HG02798 (cell line): Measurements from ENCODE around the gene SLC6A3.
"Not testable (repeated sequence)": the region's sequence is repeated elsewhere in the genome, so short reads cannot be mapped to it uniquely, and the experiment has no call there.

Source experiments
- ATAC-seq: cut with Tn5 transposase; IDR thresholded peaks from one replicate; pipeline ENCODE4 v1.9.1; 2021; ENCODE audit warnings: mild to moderate bottlenecking; ENCODE audit not compliant: unreplicated experiment, poor library complexity

Gene SLC6A3

DNA sequence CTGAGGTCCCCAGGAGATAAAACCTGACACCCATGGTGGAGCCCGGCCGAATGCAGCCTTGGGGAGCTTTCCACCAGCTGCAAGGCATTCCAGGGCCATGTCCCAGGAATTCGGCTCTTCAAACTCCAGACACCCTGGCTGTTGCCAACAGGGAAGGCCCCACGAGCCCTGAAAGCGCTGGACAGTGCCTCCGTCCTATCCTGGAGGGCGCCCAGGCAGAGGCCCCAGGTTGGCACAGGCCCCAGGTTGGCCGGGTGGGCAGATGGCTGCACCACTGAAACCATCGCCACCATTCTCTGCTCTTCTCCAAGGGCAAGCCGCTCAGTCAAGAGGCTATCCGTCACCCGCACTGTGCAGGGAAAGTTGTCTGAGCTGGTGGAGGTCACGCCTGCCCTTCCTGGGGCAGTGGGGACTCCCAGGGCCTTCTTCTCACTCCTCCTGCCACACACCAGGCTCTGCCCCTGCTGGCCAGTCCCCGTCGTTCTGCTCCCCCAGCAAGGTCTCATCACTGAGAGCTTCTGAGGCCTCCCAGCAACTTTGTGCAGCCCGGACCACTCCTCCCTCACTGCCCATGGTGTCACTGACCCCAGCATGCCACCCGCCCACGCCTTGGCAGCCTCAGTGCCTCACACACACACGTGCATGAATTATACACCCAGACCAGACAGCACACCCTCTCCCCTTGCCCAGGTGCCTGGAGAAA is 21.2 kb downstream of the SLC6A3 start:
- no peak for ATAC-seq

DNA sequence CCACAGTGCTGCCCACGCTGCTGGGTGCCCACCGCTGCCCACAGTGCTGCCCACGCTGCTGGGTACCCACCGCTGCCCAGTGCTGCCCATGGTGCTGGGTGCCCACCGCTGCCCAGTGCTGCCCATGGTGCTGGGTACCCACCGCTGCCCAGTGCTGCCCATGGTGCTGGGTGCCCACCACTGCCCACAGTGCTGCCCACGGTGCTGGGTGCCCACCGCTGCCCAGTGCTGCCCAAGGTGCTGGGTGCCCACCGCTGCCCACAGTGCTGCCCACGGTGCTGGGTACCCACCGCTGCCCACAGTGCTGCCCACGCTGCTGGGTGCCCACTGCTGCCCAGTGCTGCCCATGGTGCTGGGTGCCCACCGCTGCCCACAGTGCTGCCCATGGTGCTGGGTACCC is 22.7 kb downstream of the SLC6A3 start:
- not testable (repeated sequence) for ATAC-seq

DNA sequence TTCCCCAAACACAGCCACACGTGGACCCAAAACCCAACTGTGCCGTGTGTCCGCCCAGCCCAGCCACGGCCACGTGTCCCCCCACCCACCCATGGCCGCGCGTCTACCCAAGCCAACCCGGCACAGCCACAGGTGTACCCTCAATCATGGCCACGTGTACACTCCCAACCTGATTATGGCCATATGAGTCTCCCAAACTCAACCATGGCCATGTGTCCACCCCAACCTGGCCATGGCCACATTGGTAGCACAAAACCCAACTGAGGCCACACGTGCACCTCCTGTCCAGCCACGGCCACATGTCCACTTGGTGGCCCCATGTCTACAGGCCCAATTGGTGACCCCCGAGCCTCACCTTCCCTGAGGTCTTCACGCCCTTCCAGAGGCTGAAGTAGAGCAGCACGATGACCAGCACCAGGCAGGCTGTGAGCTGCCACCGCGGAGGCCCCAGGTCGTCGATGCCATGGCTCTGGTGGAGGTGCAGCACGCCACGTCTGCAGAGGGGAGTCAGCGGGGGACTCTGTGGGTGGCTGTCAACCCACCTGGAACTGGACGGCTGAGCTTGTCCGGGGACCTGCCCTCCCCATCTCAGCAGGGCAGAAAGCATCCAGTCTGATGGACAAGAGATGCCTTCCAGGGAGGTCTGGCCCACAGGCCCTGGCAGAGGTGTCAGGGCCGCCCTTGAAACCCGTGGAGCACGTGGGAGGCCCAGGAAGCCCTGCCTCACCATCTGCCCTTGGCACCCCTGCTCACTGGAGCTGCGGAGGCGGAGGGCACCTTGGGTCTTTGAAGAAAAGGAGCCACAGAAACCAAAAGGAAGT is 23.5 kb downstream of the SLC6A3 start:
- ATAC-seq = no peak

DNA sequence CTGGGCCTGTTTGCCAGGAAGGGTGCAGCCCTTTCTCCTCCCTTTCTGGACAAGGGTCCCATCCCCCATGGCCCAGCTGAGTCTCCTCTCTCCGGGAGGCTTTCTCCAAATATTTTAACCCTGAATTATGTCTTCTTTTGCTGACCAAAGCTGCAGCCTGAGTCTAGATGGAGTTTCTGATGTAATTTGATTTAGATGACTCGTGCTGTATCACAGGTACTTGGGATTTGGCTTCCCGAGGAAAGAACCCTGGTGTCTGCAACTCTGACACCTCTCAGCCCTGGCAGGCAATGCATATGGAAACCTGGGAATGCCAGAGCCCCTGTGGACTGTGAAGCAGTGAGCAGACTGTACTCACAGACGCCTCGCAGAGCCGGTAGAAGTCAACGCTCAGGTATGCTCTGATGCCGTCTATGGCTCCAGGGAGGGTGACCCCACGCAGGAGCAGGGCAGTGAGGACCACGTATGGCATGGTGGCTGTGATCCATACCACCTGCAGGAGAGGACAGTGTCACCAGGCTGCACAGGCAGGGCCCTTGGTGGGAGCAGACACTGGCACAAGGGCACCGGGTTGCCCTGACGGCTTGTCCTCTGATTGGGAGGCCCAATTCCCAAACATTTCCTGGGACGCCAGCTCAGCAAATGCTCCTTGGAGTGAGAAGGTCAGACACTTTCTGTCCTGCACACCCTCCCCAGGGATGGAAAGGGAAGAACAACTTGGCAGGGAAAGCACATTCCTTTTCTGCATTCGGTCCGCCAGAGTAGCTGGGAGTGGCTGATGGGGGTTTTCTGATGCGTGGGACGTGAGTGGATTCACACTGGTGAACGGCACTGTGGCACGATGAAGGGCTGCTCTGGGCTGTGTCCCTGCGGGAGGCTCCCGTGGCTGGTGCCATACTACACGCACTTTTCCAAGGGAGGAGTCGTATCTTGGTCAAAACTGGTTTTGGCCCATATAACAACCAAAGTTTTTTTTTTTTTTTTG is 24.7 kb downstream of the SLC6A3 start:
- ATAC-seq = no peak

DNA sequence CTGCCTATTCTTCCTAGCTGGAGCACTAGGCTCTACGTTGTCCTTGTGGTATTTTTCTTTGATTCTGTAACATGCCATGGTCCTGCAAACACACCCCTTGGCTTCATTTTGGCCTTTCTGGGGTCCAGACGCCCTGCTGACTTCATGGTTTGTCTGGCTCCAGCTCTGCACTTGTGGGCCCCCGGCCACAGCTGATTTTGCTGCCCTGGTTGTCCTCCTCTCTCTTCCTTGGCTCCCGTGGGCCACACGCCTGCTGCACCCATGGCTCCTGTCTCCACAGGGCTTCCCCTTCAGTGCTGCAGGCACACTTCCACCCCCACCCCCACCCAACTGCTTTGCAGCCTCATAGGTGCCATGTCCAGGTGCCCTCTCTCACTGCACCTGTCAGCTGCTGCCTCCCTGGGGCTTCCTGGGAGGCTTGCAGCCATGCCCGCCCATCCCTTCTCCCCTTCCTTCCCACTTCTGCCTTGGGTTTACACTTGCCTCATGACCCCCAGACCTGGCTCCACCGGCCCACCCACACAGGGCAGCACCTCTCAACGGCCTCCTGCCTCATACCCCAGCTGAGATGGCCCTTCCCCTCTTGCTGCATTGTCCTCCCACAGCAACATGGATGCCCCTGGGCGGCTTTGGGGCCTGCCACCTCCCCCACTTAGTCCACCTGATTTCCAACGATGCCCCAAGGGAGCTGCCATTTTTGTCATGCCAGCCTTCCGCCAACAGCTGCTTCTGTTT is 25.6 kb downstream of the SLC6A3 start:
- no peak for ATAC-seq

DNA sequence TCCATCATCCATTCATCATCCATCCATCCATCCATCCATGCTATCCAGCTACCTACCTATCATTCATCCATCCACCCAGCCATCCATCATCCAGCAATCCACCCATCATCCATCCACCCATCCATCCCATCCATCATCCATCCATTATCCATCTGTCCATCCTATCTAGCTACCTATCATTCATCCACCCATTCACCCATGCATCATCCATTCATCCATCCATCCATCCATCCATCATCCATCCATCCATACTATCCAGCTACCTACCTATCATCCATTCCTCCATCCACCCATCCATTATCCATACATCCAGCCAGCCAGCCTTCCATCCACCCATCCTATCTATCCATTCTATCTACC is 26.3 kb downstream of the SLC6A3 start:
- ATAC-seq = no peak

DNA sequence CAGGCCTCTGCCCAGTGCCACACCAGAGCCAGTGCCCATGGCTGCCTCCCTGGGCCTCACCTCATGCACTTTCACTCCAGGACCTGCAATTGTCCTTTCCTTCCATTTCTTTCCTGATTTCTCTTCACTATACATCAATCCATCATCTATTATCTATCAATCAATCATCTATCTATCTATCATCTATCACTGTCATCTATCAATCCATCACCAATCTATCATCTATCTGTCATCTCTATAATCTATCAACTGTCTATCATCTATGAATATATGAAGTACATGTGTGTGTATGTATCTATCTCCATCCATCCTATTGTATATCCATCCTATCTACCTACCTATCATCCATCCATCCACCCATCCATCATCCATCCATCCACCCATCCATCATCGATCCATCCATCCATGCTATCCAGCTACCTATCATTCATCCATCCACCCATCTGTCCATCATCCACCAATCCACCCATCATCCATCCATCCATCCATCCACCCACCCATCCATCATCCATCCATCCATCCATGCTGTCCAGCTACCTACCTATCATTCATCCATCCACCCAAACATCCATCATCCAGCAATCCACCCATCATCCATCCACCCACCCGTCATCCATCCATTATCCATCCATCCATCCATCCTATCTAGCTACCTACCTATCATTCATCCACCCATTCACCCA is 26.9 kb downstream of the SLC6A3 start:
- ATAC-seq = no peak

DNA sequence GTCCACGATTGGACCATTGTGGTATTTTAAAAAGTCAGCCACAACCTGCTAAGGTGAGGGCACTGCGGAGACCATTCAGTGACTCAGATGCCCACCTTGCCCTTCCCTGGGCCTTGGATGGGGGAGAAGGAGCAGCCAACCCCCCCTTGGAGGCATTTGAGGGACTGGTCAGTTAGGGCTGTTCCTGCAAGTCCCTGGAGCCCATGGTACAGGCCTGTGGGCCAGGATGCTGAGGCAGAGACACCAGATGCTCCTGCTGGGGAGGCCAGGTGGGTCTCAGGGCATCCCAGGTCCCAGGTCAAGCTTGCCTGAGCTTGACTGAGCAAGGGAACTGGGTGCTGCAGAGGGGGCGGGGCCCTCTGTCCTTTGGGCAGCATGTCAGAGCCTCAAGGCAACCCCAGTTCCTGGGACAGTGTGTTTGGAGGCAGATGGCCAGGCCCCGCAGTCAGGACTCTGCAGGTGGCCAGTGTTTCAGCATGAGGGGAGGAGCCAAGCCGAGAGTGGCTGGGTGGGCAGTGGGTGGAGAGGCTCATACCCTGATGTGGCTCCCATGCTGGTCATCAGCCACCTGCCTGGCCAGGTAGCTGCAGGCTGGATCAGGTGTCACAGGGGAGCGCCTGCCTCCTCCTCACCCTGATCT is 27.5 kb downstream of the SLC6A3 start:
- ATAC-seq = no peak

DNA sequence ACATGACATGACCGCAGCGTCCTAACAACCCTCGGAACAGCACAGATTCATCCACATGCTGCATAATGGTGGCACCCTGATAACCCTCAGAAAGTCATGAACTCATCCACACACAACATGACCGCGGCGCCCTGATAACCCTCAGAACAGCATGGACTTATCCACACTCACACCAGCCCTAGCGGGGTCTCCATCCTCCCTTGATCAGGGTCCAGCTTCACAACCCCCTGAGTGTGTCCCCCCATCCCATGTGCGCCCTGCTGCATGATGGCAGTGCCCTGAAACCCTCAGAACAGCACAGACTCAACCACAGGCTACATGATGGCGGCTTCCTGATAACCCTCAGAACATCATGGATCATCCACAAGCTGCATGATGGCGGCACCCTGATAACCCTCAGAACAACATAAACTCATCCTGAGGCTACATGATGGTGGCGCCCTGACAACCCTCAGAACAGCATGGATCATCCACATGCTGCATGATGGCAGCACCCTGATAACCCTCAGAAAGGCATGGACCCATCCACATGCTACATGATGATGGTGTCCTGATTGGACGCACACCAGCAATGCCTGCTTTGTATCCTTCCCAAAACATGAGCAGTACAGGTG is 28.3 kb downstream of the SLC6A3 start:
- no peak for ATAC-seq

DNA sequence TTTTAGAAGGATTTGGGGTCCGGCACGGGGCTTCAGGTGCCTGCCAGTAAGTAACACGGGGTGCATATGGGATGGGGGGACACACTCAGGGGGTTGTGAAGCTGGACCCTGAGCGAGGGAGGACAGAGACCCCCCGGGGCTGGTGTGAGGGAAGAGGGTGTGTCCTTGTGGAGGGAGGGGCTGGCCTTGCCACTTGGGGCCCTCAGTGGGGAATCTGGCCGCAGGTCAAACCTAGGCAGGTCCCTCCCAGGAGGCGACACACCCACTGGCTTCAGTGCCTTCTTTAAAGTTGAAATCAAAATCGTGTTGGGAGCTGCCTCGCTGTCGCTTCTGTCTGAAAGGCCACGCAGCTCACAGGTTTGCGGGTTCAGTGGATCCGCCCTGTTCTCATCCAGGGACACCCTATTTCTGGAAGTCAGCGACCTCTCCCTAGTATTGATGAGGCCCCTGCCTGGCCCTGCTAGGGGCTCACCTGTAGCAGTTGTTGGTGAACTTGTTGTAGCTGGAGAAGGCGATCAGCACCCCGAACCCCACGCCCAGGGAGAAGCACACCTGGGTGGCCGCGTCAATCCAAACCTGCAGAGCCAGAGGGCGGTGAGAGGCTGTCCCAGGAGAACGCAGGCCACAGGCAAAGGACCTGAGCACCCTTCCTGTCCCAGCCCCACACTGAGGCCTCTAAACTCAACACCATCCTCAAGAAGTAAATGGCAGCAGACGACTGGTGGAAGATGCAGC is 29.4 kb downstream of the SLC6A3 start:
- no peak for ATAC-seq

DNA sequence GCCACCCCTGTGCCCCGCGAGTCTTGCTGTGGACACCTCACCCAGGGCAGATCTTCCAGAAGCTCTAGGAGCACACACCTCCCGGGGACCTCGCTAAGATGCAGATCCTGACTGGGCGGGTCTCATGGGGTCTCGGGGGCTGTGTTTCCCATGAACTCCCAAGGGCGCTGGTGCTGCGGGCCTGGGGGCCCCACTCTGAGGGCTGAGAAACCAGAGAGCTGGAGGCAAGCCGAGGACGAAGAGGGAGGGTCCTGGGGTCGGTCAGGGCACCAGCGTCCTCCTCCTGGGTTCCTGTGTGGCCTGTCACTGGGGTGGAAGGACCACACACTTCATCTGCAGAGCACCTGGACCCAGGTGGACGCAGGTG is 30.2 kb downstream of the SLC6A3 start:
- no peak for ATAC-seq

DNA sequence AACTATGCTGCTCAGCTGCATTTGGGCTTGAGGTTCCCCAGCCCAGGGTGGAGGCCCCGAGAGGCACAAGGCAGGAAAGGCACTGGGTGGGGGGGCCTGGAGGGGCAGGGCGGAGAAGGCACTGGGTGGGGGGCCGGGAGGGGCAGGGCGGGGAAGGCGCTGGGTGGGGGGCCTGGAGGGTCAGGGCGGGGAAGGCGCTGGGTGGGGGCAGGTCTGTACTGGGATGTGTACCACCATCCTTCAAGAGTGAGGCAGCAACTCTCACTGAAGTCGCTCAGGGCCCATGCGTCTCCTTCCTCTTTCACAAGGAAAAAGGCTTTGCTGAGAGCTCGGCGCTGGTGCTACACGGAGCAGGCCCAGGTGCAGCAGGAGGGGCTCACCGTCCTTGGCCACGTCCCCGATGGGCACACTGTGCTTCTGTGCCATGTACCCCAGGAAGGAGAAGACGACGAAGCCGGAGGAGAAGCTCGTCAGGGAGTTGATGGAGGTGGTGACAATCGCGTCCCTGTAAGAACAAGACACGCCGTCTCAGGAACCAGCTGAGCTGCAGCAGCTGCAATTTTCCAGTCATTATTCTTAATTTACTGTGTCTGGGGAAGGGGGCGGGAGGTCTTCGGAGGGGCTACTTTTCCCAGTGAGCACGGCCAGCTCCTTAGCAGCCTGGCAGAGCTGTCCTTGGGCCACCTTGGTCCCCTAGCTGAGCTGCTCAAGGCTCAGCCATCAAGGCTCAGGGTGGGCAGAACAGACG is 30.8 kb downstream of the SLC6A3 start:
- no peak for ATAC-seq

DNA sequence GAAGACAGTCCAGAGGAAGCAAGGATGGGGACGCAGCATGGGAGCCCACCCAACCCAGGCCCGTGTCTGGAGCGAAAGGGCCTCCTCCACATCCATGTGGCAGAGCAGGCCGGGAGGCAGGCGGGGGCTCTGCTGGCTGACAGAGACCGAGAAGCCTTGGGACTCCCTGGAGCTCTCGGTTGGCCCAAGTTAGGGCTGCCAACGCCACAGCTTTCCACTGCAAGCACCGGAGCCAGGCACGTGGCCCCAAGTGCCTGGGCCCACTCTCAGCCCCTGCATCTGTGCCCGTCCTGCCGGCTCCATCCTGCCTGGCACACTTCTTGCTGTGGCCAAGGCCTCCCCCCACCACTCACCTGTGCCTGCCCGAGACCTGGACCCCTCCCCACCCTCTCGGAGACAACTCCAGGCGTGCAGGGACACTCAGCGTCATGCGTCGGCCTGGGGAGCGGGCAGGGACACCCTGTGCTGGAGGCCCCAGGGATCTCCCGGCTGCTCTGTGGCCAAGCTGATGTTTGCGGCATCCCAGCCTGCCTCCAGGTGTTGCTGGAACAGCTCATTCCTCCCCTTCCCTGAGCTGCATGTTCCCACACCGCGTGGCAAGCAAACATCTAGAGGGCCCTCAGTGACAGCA is 31.5 kb downstream of the SLC6A3 start:
- no peak for ATAC-seq

DNA sequence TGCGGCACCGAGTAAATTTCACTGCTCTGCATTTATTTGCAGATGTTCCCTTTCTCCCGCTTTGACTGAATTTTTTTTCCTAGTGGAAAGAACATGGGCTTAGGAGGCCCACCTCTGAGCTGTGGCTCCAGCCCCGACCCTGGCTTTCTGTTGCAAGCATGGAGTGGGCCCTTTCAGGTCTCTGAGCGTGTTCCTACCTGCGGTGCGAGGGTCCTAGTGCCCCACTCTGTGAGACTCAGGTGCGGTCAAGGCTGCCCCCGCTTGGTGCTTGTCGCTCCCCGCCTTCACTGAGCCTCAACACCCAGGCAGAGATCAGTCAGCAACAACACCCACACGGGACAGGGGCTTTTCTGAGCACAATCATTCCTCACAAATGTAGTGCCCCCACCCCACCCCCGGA is 32.0 kb downstream of the SLC6A3 start:
- no peak for ATAC-seq

DNA sequence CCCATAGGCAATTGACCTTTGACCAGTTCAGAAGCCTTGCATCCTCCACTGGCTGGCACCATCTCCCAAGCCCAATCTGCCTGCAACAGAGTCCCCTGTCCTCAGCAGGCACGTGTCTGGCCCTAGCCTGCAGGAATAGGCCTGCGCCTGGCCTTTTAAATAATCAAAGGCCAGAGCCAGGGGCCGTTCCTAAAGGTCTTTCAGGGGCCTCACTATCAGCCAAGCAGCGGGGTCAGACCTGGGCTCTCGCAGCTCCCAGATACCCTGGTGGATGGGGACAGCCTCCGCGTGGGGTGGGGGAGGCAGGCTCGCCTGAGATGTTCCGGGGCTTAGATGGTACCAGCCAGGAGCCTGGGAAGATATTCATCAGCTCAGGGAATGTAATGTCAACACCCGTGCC is 32.6 kb downstream of the SLC6A3 start:
- ATAC-seq = no peak

DNA sequence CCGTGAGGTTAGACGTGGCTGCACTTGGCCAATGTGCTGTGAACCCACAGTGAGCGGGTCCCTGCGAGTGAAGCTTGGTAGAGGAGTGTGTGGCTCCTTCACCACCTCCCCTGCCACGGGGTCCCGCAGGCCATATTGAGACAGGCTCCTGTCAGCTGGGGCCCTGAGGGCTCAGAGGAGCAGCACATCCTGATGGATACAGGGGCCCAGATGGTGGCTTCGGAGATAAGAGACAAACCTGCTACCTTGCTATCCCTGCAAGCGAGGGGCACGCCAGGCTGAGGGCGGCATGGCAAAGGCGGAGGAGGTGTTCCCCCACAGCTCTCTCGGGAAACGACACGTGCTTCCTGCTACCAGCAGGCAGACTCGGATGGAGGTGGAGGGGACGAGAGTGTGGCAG is 33.1 kb downstream of the SLC6A3 start:
- ATAC-seq = no peak

DNA sequence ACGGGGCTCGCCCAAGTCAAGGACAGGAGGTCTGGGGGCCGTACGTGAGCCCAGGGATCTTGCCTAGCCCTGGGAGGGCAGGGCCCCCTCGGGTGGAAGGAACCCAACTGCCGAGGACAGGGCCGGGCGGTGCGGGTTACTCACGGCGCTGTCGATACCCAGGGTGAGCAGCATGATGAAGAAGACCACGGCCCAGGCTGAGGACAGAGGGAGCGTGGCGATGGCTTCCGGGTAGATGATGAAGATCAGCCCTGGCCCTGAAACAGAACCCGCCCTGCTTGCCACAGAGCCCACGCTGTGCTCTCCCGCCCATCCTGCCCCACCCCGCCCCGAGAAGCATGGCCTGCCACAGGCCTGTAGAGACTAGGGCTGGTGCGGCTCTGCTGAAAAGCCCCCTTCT is 34.1 kb downstream of the SLC6A3 start:
- no peak for ATAC-seq
